HCT116 (cell line): Measurements from ENCODE around the gene ASPRV1.

Experiments
- ATF3 ChIP-seq: IDR thresholded peaks from 2 replicates; pipeline ENCODE4 v1.6.1; 2012
- CTCF ChIP-seq, 3 experiments: fragments of 200-600 bp in 1 of 3; sonication (generic) in 1 of 3; IDR thresholded peaks in 2 of 3; conservative IDR thresholded peaks in 1 of 3; 2 replicates each; pipeline ENCODE4 v1.5.1; 2012 to 2017; ENCODE audit warnings: low read depth in 2 of 3, low read length in 2 of 3, antibody characterized with exemption in 1 of 3, borderline replicate concordance in 1 of 3, control low read depth in 1 of 3, mild to moderate bottlenecking in 1 of 3, mixed read lengths in 1 of 3, mixed run types in 1 of 3, moderate library complexity in 1 of 3; ENCODE audit not compliant: insufficient read depth in 1 of 3
- EZH2 ChIP-seq: fragments of 200-600 bp; sonication (generic); IDR thresholded peaks from 2 replicates; pipeline ENCODE4 v1.6.1; 2017; ENCODE audit warnings: antibody characterized with exemption, mixed run types
- EZH2phosphoT487 ChIP-seq: fragments of 200-600 bp; IDR thresholded peaks from 2 replicates; pipeline ENCODE4 v1.6.1; 2018; ENCODE audit warnings: antibody characterized with exemption, borderline replicate concordance
- FOSL1 ChIP-seq: IDR thresholded peaks from 2 replicates; pipeline ENCODE4 v1.6.1; 2012; ENCODE audit warnings: low read depth
- MAX ChIP-seq: IDR thresholded peaks from 2 replicates; pipeline ENCODE4 v1.6.1; 2012
- POLR2A ChIP-seq: IDR thresholded peaks from 2 replicates; pipeline ENCODE4 v1.7.0; 2011; ENCODE audit warnings: borderline replicate concordance; ENCODE audit not compliant: insufficient read depth, insufficient read length; ENCODE audit errors: extremely low read depth
- POLR2AphosphoS5 ChIP-seq: IDR thresholded peaks from 2 replicates; pipeline ENCODE4 v1.6.1; 2011; ENCODE audit warnings: mild to moderate bottlenecking, low read depth, low read length, moderate library complexity
- RAD21 ChIP-seq: IDR thresholded peaks from 2 replicates; pipeline ENCODE4 v1.6.1; 2012; ENCODE audit warnings: low read depth, mild to moderate bottlenecking
- REST ChIP-seq: IDR thresholded peaks from 2 replicates; pipeline ENCODE4 v1.6.1; 2012; ENCODE audit warnings: low read depth
- SP1 ChIP-seq: IDR thresholded peaks from 2 replicates; pipeline ENCODE4 v1.6.1; 2012; ENCODE audit warnings: low read depth
- SRF ChIP-seq: IDR thresholded peaks from 2 replicates; pipeline ENCODE4 v1.6.1; 2012; ENCODE audit warnings: low read depth
- ZNF274 ChIP-seq: fragments of 200-500 bp; sonication (Bioruptor generic); IDR thresholded peaks from 2 replicates; pipeline ENCODE4 v1.6.1; 2014; ENCODE audit warnings: mild to moderate bottlenecking, low read depth, low read length, inconsistent platforms

GRCh38 chr2:69988086-69988635 lies 26.7 kb upstream of the ASPRV1 start:
- TF ChIP-seq EZH2 (no peak), CTCF (IDR thresholded peaks at IDR 0.05 in 2 of 3, conservative IDR thresholded peaks at IDR 0.05 in 1 of 3; ENCODE audit: borderline replicate concordance in 1 of 3, insufficient read depth in 1 of 3, low read depth in 2 of 3, low read length in 2 of 3) (no peak), POLR2A (no peak), REST (no peak), POLR2AphosphoS5 (no peak), ZNF274 (no peak), EZH2phosphoT487 (no peak), FOSL1 (no peak), SRF (no peak), MAX (no peak), SP1 (no peak), RAD21 (no peak), ATF3 (no peak)
